T-helper 2 cell treated with Interferon-gamma antibody and Interleukin-4, amounts not matched to agents 100 ng/mL and 5 ng/mL, for 36 hours (primary cell): ENCODE data around the gene FGF14. TPM values are rescaled to one million over a fixed set of nuclear protein-coding genes. Genes with fewer than 3 reads are reported as not detected.

Source experiments
- intact Hi-C: fragments of 100-400 bp; cut with micrococcal nuclease; formaldehyde crosslinking; loops from one replicate; pipeline ENCODE4 v1.15.1; 2023
- total RNA-seq: library from RNA; stranded (reverse); gene quantifications from 2 replicates; pipeline ENCODE4 v1.2.3, GENCODE V29; 2022

Gene FGF14
- total RNA-seq, 1 donor from 2014 or later = not detected

DNA sequence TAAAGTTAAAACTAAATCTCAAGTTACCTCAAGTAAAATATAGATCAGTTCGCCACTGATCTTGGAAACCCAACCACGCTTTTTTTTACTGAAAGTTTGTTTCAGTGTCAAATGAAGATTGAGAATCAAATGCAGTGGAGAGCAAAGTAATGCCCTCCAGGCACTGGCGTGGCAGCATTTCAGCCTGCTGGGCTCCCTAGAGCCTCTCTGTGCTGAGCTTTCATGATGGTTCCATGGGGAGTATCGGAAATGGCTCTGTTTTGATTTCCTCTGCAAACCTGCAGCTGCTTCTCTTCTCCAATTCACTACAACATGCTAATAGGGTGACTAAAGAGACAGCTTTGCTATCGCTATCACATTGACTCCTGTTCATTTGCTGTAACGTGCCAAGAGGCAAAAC lies 141.6 kb downstream of the FGF14 start:
- intact Hi-C loops = no loop called here

- intact Hi-C loops = no loop called here
Measured at GRCh38 chr13:102255409-102255808, 146.4 kb downstream of the FGF14 start.

GRCh38 chr13:102251817-102252216 lies 150.0 kb downstream of the FGF14 start:
- intact Hi-C loops = no loop called here

GRCh38 chr13:102250448-102250847 lies 151.4 kb downstream of the FGF14 start:
- intact Hi-C loops = no loop called here

DNA sequence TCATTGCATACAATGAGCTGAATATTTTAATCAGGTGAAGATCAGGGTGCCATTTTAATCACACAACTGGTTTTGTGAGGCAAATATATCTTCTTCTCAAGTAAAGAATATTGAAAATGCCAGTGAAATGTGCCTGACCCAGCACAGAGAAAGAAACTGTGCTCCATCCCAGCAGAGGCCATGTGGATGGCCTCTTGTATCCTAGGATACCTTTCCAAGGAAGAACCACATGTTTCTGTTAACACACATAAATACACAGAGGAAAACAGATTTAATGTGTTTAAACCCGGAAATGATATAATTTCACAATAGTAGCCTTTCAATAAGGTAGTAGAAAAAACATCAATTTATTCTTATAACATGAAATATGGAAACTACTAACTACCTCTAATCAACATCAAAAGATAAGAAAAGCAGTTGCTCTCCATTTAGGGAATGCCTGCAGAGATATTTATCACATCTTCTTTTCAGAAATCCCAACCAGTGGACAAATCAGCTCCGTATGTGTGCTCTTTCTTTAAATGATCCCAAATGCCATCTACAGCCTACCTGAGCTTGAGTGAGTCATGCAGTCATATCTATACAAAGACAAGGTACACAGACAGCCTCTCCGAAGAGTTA lies 157.1 kb downstream of the FGF14 start:
- intact Hi-C loops = no loop called here

- intact Hi-C loops = no loop called here
Measured at GRCh38 chr13:102240110-102240509, 161.7 kb downstream of the FGF14 start.

DNA sequence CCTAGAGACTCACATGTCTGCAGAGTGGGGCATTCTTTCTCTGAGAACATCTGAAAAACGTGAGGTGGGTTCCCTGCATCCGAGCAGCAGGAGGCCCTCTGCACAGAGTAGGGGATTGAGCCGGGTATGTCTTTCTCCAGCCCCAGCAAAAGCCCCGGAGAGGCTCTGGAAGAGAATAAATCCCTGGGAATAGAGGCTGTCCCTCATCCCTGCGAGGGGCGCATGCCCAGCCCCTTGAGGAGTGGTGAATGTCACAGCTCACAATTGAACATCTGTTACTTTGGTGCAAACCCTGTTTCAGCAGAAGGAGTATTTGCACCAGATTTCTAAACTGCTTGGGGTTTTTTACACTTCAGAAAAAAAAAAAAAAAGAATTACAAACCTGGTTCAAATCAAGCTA lies 164.6 kb downstream of the FGF14 start:
- intact Hi-C loops = no loop called here

GRCh38 chr13:102236830-102237229 lies 165.0 kb downstream of the FGF14 start:
- intact Hi-C loops = no loop called here

DNA sequence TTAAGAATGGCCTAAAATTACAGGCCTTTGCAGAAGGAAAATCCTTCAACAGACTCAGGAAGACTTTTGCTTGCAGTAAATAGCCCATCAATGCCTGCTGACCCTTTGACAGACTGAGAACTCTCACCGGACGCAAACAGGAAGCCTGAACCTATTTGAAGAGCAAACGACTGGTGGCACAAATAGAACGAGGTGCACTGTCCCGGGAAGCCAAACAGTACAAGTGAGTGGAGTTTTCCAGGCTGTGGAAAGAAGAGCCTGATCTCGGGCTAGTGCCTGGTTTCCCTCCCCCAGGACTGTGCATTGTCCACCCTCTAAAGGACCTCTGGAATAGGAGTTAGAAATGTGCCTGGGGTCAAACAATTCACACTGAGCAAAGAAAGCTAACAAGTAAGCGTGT lies 165.5 kb downstream of the FGF14 start:
- intact Hi-C loops = no loop called here

DNA sequence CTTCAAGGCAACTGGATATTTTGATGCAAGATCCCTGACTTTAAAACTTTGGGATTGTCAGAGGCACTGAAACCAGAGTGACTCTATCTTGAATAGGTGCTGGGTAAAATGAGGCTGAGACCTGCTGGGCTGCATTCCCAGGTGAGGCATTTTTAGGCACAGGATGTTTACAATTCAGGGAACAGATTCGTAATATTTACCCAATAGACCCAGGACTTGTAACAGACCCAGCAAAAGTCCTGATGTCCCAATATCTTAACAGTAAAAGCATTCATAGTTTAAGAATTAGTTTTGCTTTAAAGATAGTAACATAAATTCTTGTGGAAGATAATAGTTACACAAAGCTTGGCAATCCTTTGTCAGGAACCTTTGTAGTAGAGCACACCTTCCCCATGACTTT lies 166.2 kb downstream of the FGF14 start:
- intact Hi-C loops = no loop called here

GRCh38 chr13:102234618-102235017 lies 167.2 kb downstream of the FGF14 start:
- intact Hi-C loops = no loop called here

GRCh38 chr13:102233566-102234208 lies 168.2 kb downstream of the FGF14 start:
- intact Hi-C loops = no loop called here

DNA sequence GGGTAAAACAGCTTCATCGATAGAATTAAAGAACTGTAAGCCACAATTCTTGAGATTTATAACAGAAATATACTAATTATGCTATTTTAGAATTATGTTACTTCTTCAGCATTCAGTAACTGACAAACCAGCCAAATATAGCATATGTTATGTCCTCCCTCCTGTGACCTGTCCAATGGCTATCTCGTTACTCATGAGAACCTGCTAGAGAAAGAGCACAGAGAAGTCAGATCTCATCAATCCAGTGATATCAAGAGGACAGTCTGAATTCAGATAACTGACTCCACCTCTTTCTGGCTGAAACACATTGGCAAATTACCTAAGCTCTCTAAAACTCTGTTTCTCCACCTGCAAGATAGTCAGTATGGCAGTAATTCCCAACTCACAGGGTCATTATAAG lies 170.4 kb downstream of the FGF14 start:
- intact Hi-C loops = no loop called here

- intact Hi-C loops = no loop called here
Measured at GRCh38 chr13:102227741-102228140, 174.1 kb downstream of the FGF14 start.

DNA sequence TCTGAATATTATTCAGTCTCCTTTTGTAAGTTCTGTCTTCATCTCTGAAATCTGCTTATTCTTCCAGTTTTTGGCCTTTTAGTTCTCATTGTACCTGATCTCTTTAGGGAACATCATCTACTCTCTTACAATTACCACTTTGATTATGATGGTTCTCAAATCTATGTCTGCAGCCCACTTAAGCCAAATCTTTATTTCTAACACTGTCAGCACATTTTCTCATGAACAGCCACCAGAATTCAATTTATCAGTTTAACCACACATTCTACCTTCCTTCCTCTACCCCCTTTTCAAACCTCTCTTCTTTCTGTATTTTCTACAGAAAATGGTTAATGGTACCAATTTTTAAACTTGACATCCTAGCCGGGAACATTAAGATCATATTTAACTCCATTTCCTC lies 175.3 kb downstream of the FGF14 start:
- intact Hi-C loops = no loop called here

- intact Hi-C loops = no loop called here
Measured at GRCh38 chr13:102225892-102226291, 176.0 kb downstream of the FGF14 start.

DNA sequence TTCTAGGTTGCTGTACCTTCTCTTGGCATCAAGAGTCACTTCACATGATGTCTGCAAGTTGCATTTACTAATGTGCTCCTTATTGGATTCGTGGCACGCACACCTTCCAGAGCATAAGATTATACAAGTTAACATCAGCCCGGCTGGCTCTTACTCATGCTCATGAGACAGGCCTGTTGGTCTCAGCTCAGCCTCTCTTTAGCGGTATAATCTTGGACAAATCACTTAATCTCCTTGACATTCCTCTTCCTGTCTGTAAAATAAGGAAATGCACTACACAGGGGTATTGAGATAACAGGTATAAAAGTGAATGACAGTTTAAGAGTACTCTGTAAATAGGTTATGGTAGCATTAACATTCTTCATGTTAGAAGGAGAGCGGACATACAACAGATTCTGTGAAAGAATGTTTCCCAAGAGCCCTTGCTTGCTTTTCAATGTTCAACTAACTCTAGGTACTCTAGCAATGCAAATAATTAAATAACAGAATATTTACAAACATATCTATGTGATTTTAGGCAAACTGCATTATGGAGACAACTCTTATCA lies 181.1 kb downstream of the FGF14 start:
- intact Hi-C loops = no loop called here

DNA sequence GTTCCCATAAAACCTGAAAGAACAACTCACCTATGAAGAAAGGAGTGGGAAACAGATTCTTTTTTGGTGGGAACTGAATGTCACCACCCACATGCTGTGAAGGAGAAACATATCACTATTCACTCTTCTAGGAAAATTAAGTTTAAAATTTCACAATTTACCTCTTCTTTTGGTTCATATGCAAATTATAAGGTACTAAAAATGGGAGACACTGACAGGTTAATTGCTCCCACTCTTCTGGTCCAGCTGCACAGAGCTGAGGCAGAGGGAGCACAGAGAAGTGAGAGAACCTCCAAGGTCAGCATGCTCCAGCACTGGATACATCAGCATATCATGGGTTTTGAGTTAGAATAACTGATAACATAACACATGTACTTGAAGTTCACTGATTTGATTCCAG lies 186.9 kb downstream of the FGF14 start:
- intact Hi-C loops = no loop called here

DNA sequence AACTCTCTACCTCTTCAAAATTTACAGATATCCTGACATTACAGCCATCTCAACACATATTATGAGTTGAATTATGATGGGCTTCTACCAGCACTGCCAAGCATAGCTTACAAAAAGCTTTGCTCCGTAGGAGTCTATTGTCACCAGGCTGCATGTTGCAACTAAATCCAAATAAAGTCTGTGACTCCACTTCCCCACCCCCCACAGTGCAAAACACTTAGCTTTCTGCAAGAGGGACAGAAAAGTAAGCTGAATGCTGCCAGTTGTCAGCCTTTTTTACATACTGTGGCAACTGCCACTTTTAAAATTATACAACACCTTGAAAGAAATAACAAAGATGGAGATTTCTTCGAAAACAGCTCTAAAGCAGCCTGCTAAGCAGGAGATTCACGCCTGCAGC lies 189.1 kb downstream of the FGF14 start:
- intact Hi-C loops = no loop called here

- intact Hi-C loops = no loop called here
Measured at GRCh38 chr13:102208347-102208746, 193.5 kb downstream of the FGF14 start.

DNA sequence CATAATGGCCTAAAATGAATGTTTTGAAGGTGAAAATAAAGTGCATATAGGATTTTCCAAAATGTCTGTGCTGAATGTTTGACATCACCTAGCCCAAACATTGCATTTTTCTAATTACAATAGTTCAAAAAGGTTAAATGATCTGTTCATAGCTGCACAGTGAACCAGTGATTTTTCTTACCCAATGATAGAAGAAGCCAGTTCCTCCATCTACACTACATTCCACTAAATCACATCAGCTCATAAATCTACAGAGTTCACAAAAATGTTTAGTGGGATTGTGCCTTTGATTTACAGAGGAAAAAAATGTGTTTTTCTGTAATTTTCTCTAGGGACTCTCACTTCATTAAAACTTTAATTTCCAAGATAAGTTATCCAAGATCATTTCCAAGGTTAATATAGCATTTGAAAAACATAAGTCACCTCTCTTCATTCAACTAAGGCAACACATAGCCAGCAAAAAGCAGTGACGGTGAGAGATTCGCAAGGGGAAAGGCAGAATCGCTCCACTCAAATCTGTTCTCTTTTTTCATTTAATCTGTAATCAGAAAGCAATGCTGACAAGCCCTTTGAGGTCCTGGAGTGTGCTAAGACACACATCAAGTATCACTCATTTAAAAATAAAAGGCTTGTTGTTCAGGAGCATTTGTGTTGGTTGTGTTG lies 194.0 kb downstream of the FGF14 start:
- intact Hi-C loops = no loop called here

GRCh38 chr13:102203718-102204117 lies 198.1 kb downstream of the FGF14 start:
- intact Hi-C loops = no loop called here
